DND-41 (cell line): ENCODE results near the gene PIK3C3.

Experiments
- EZH2 ChIP-seq: IDR thresholded peaks from 3 replicates; pipeline ENCODE4 v1.6.1; 2012; ENCODE audit warnings: borderline replicate concordance, low read depth, mild to moderate bottlenecking, moderate library complexity, low read length, inconsistent platforms; ENCODE audit not compliant: severe bottlenecking
- TF ChIP-seq, protein P1 (sequence below): IDR thresholded peaks from 2 replicates; pipeline ENCODE4 v1.5.1; 2012; ENCODE audit warnings: borderline replicate concordance, low read length, moderate library complexity, mild to moderate bottlenecking; ENCODE audit not compliant: poor library complexity, severe bottlenecking; ENCODE audit errors: extremely low read depth

DNA sequence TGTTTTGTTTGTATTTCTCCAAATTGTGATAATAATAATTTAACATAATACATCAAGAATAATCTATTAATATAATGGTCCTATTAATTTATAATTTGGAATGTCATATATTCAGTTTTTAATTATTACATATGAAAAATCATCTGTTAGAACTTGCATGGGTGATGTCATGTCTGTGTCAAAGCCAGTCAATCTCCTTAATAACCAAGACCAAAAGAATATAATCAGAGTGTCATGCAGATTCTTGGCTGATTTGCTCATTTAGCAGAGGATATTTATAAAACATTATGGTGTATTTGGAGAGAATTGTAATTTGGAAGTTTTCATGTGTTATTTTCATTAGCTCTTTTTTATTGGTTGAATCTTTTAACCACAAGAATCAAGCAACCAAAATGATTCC is 96.4 kb downstream of the PIK3C3 start:
- TF ChIP-seq, protein P1, sequence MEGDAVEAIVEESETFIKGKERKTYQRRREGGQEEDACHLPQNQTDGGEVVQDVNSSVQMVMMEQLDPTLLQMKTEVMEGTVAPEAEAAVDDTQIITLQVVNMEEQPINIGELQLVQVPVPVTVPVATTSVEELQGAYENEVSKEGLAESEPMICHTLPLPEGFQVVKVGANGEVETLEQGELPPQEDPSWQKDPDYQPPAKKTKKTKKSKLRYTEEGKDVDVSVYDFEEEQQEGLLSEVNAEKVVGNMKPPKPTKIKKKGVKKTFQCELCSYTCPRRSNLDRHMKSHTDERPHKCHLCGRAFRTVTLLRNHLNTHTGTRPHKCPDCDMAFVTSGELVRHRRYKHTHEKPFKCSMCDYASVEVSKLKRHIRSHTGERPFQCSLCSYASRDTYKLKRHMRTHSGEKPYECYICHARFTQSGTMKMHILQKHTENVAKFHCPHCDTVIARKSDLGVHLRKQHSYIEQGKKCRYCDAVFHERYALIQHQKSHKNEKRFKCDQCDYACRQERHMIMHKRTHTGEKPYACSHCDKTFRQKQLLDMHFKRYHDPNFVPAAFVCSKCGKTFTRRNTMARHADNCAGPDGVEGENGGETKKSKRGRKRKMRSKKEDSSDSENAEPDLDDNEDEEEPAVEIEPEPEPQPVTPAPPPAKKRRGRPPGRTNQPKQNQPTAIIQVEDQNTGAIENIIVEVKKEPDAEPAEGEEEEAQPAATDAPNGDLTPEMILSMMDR = no peak
- TF ChIP-seq EZH2 = no peak
